NCI-H345 (cell line): ENCODE measurements around the gene SFMBT2.

Experiments used
- DNase-seq: peaks from one replicate; lab custom pipeline; 2025; lab: John Stamatoyannopoulos, UW

Gene SFMBT2

DNA sequence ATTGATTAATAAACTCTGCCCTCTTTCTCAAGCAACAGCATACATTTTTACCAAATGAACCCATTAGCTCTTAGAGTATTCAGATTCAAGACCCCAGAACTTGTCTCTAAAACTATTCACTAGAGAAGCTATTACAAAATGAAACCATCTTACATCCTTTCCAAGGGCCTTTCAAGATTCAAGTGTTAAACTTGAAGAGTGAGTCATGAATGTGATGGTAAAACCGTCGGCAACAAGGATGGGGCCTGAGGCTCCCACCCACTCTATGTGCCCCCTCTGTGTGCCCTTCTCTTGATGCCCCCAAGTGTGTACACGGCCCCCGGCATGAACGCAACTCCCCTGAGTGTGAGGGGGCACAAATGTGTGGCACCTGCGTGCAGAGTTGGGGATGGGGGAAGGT, 46.4 kb downstream of the SFMBT2 start:
- DNase-seq, result no peak

DNA sequence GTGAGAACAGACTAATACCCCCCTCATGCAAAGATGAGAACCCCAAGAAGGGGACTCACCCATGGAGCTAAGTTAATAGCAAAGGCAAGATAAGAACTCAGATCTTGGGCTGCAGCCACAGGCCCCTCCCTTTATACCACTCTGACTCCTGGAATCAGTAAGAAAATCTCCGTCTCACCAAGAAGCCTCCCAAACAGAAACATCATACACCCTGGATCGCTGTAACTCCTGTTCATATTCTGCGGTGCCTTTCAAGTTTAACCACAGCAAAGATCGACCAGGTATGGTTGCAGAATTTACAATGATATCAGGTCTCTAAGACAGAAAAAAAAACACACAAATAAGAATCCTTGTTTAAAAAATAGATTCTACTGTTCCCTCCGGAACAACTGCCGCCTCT, 47.1 kb downstream of the SFMBT2 start:
- no peak for DNase-seq

DNA sequence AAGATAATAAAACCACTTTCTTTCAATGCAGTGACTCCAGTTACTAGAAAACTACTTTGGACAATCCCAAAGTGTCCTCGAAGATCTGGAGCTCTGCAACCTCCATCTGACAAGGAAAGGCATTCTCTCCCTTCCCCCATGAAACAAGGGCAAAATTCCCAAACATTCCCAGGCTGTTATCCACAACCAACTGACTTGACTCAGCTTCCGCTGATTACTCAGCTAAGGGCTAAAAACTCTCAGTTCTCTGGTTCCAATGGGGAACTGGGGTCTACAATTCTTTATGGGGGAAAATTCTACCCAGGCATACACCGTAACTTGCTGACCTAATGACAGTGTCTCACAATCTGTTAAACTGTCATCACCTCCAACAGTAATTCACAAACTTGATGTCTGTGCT, 48.4 kb downstream of the SFMBT2 start:
- DNase-seq, result no peak

DNA sequence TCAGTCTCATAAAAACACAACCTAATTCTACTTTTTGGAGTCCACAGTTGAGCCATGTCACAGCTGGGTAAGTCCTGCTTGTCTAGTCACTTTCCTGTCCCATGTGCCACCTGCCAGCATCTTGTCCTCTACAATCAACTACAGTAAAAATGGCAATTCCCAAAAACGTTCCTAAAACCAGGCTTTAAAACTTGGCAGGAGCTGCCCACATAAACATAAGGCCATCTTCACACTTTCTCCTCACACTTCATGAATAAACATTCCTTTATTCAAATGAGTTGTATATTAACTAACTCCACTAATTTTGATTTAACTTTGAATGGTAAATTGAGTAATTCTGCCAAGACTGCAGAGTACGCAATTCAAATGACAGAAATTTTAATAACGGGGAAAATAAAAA, 49.5 kb downstream of the SFMBT2 start:
- no peak for DNase-seq

DNA sequence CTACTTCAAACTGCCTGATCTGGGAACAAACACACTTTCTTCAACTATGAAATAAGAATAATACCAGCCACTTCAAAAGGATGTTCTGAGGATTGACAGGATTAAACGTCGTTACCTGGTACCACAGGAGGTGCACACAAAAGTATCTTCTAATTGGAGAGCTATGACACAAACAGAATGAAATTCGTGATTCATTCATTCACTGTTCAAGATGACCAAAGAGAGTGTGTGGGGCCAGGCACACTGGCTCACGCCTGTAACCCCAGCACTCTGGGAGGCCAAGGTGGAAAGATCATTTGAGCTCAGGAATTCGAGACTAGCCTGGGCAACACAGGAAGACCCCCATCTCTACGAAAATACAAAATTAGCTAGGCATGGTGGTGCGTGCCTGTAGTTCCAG, 50.9 kb downstream of the SFMBT2 start:
- no peak for DNase-seq

DNA sequence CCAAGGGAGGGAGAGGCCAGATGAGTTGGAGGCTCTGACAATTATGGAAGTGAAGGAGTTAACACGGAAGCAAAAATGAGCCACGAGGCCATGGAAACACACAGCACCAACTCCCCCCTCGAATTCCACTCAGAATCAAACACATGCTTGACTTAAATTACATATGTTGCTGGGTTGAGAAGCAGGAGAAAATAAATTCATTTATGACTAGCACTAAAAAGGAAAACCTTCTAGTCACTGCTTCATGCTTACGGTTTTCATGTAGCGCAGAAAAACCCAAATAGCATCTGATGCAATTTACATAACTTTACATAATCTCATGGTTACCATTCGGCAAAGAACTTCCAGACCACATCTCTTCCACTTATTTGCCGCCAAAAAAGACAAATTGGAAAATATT, 51.5 kb downstream of the SFMBT2 start:
- no peak for DNase-seq

DNA sequence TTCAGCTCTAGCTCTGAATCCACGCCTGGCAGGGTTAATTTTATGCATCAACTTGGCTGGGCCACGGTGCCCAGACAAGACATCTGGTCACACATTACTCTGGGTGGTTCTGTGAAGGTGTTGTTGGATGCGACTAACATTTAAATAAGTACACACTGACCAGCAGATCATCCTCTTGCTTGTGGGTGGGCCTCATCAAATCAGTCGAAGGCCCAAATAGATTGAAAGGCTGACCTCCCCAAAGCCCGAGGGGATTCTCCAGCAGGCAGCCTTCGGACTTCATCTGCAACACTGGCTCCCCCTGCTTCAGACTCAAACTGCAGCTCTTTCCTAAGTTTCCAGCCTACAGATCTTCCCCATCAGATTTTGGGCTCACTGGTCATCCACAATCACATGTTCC, 53.6 kb downstream of the SFMBT2 start:
- no peak for DNase-seq

DNA sequence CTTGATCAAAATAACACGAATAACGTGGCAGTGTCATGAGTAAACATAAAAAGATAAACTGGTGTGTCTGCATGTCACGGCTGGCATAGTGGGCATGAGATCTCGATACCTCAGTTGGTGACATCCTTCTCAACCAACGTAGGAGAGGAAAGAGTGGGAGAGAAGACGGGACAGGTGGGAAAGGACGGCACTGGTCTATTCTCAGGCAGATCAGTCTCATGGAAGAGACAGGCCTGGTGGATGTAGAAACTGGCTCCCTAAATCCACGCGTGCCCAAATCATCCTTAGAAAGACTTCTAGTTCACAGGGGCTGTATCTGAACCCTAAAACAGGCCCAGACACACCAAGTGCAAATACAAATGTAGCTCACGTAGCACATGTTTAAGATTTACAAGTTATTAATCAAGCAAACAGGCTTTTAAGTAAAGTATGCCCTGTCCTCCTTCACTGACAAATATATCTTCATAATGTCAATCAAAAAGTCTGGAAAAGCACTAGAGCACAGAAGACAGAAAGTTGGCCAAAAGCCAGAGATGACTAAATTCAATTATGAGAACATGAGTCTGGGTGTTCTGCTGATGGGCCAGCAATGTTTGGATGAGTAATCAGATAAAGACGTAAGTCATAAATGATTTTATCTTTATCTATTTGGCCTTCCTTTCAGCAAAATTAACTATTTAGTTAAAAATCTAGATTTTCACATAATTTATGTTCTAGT, 56.3 kb downstream of the SFMBT2 start:
- no peak for DNase-seq

DNA sequence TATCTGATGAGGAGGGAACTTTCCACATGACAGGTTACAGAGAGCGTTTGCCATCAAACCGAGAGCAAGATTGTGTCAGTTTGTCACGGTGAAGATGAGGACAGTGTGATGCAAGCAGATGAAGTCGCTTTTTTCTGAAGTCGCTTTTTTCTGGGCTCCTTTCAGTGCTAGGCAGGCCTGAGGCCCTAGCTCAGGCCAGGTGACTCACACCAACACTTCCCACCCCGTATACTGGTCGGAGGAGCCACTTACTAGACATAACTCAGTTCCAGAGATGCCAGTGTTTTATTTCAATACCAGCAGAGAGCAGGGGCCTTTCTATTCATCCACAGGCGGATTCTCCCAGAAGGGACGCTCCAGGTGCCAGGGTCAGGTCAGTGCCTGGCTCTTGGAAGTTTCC, 58.9 kb downstream of the SFMBT2 start:
- DNase-seq, result no peak

DNA sequence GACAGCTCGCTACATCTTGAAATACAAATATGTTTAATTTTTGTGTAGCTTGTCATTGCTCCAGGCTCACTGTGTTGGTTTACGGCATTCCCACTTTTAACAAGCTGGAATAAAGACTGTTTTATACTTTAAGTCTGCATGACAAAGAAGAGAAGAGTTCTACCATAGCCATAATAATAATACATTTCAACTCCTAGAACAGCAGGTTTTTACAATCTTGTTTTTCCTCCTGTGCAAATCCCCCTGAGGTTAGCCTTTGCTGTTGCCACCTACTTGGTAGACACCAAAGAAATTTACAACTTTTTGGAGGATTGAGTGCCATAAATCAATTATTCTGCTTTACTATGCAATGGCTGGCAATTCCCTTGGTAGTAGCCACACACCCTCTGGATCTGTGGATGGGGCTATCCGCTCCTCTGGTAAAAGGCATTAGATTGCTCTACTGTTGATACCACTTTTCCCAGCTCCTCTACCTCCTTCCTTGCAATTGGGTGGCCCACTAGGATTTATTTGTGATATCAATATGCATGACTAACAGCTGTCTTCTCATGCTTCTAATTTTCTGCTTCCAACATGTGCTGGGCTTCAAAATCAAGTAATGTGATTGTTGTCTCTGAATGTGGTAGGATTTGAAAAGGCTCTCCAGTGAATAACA, 60.2 kb downstream of the SFMBT2 start:
- DNase-seq, result no peak

DNA sequence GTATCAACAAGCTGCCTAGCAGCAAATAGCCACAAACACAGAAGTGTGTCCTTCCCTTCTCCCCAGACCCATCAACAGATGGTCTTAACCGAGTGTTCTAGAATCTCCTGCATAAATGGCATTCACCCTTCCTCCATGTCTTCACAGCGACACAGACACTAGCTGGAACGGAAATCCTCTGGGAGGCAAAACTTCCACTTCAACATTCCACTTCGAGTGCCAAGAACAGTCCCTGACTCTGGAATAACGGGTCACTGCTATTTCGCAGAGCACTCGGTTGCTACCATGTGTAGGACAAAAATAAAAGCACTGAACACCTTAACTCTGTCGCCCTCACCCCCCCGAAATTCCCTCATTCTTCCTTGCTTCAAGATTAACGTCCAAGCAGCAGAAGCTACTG, 65.1 kb downstream of the SFMBT2 start:
- DNase-seq, result no peak

DNA sequence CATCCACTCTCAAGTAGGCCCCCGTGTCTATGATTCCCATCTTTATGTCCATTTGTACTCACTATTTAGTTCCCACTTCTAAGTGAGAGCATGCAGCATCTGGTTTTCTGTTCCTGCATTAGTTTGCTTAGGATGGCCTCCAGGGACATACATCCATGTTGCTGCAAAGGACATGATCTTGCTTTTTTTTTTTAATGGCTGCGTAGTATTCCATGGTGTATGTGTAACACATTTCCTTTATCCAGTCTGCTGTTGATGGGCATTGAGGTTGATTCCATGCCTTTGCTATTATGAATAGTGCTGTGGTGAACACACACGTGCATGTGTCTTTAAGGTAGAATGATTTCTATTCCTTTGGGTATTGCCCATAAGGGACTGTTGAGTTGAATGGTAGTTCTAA, 67.8 kb downstream of the SFMBT2 start:
- DNase-seq, result no peak

DNA sequence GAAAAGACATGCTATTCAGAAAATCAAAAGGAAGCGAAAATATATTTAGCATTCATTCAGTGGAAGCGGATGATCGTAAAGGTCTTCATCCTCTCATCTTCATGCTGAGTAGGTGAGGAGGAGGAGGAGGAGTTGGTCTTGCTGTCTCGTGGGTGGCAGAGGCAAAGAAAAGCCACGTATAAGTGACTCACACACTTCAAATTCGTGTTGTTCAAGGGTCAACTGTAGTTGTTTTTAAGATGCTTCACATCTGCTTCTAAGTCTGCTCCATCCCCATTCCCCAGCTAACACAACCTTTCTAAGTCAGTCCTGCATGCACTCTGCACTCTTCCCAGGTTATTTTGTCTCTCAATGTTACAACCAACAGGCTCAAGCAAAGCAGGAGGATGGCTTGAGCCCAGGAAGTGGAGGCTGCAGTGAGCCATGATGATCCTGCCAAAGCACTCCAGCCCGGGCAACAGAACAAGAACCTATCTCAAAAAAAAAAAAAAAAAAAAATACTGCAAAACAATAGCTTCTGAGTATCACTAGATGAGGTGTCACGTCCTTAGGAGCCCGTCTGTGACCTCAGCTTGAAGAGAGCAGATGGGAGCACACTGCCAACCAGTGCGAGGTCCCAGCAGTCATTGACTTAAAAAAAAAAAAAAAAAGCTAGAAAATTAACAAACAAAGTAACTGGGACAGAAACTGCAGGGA, 70.5 kb downstream of the SFMBT2 start:
- DNase-seq, result no peak

DNA sequence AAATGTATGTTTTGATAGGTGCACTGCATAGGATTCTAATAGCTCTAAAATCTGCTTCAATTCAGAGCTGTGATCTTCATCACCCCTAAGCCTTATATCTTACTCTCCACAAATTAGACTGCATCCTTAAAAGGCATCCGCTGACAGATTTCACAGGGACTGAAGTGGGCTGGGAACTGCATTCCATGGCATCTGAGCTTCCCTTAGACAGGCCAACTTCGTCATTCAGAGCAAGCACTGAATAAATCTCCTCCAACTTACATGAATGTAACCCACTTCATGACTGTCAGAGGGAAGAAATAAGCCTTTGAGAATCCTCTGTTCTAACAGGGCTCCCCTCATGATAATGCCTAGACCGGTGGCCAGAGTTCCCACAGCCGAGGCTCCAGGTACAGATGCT, 71.3 kb downstream of the SFMBT2 start:
- no peak for DNase-seq

DNA sequence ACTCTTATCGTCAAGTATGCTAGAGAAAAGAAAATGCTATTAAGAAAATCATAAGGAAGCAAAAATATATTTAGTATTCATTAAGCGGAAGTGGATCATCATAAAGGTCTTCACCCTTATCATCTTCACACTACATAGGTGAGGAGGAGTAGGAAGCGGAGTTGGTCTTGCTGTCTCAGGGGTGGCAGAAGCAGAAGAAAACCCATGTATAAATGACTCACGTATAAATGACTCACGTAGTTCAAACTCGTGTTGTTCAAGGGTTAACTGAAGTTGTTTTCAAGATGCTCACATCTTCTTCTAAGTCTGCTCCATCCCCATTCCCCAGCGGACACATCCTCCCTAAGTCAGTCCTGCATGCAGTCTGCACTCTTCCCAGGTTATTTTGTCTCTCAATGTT, 72.4 kb downstream of the SFMBT2 start:
- DNase-seq, result no peak

DNA sequence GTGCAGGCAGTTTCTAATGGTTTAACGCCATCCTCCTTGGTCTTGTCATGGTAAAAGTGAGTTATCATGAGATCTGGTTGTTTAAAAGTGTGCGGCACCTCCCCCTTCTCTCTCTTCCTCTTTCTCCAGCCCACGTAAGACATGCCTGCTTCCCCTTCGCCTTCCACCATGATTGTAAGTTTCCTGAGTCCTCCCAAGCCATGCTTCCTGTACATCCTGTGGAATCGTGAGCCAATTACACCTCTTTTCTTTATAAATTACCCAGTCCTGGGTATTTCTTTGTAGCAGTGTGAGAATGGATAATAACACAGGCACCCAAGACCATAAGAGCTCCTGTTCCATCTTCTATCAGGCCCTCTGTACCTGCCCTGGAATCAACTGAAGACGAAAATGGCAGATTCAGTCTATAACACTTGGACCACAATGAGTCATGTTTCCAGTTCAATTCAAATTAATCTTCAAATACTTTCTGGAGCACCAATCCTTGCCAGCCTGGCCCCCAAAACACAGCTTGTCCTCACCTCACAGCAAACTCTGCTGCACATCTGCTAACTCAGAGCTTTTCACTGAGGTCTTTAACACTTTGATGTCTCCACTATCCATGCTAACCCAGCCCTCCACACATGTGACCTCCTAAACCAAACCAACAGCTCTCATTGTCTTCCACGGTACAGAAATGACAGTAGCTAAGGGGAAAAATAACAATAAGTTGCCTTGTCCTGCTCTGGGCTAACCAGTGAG, 73.2 kb downstream of the SFMBT2 start:
- DNase-seq, result no peak

DNA sequence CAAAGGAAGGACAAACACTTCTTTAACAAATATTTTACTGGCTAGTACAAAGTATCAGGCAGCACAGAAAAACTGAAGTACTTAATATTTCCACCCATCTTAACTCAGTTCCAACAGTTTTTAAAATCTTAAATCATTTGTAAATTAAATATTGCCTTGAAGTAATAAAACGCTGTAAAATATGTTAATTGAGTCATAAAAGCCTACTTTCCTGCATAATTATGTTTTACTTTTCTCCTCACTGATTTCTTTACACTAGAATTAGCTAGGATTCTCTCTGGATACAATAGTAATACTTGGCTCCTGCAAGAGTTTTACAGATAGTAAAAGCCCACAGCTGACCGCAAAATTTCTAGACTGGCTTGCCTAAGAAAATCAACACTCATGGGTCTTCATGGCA, 74.9 kb downstream of the SFMBT2 start:
- DNase-seq, result no peak

DNA sequence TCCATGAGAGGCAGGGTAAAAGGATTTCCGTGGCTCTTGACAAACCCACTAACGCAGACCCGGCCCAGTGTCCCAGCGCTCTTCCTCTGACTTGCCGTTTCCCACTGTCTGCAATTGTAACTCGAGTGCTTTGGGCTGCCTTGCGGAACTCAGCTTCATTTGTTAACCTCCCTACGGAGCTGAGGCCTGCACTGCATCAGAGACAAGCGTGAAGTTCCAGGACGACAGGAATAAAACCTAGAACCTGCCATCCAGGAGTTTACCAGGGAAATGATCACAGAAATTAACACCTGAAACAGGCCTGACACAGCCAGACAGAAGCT, 76.2 kb downstream of the SFMBT2 start:
- DNase-seq, result no peak

DNA sequence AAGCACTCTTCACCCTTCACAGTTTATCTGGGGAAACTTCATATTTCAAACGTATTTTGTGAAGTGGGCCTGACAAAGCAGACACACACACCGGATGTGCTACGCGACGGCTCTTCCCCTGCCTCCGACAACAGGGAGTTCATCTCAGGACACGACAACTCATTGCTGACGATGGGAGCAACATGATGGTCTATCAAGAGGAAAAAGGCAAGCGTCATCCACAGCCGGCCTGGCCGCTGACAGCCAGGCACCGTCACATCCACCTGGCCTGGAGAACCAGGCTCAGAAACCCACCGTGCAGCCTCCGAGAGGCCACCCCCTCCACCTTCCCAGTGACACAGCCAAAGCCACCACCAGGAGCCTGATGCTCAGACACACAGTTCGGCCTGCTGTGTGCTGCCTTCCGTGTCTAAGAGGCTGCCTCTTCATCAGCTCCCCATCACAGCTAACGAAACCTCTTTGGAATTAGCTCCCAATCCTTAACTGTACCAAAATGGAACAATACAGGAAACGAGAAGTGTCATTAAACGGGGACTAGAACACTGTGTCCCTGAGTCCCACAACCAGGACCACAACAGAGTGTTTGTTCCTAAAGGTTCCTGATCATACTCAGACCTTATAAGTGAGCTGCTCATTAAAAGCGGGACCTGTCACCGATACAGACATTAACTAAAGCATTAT, 76.7 kb downstream of the SFMBT2 start:
- DNase-seq, result no peak

DNA sequence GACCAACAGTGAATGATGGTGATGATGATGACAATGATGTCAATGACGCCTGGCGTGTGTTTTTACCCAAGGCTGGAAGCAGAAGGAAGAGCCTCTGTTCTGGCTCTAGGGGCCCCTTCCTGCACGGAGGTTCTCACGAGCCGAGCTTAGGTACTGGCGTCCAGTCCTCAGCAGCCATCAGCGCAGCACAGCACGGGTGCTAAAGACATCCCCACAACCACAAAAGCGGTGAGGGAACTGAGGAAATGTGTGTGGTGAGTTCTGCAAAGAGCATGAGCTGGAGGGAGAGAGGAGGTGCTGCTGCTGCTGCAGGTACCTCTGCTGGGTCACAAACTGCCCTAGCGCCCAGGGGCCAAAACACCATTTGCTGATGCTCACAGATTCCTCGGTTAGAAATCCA, 81.6 kb downstream of the SFMBT2 start:
- no peak for DNase-seq

DNA sequence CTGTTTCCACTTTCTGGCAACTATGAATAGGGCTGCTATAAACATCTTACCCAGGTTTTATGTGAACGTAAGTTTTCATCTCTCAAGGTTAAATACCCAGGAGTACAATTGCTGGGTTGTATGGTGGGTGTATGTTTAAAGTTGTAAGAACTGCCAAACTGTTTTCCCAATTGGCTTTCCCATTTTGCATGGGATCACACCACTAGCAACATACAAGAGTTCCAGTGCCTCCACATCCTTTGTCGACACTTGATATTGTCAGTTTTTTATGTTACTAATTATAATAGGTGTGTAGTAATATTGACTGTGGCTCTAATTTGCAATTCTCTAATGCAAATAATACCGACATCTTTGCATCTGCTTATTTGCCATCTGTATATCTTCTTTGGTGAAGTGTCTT, 82.9 kb downstream of the SFMBT2 start:
- no peak for DNase-seq

DNA sequence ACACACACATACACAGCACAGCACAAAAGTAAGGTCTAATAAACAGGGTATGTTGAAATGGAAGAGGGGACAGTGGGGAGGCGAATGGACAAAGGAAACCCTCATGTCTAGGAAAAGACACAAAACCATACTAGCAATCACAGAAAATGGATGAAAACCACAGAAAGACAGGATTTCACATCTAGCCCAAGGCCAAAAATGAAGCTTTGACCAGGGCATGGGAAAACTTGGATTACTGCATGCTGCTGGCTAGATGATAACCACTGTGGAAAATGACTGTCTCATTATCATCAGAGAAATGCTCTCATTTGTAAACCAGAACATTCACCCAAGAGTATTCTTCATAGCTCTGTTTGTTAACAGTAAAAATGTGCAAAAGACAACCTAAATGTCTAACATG, 88.2 kb downstream of the SFMBT2 start:
- no peak for DNase-seq
